Stimulated activated CD4-positive, alpha-beta T cell treated with anti-CD3 and anti-CD28 coated beads, Interleukin-4, amount 100 ng/mL, for 48 hours (primary cell): ENCODE results near the gene HDAC11.
A peak's percentile ranks its signal among the peaks of the same experiment; 100 is the strongest.

Source experiments
- DNase-seq, 2 donors: peaks; one replicate each; pipeline ENCODE4 v3.0.0-alpha.2; 2020; ENCODE audit warnings: low read depth in 2 of 2

HDAC11 gene

GRCh38 chr3:13540297-13540995 is 60.3 kb downstream of the HDAC11 start:
- DNase-seq, result no peak

DNA sequence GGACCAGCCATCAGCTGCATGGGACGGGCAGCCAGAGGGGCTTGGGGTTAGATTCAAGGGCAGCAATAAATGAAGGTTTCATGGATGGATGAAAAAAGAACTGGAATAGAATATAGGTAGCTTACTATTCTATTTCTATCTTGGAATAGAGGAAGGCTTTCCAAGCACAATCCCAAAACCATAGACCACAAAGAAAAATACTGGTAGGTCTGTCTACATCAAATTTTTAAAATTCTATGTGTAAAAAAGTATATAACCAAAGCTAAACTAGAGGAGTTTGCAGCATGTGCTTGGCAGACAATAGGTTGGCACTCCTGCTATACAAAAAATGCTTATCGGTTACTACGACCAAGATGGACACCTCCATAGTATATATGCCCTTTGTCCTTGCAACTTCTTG is 61.6 kb downstream of the HDAC11 start:
- no peak for DNase-seq

GRCh38 chr3:13542142-13542541 is 62.0 kb downstream of the HDAC11 start:
- DNase-seq, result no peak

GRCh38 chr3:13543253-13543652 is 63.1 kb downstream of the HDAC11 start:
- no peak for DNase-seq

DNA sequence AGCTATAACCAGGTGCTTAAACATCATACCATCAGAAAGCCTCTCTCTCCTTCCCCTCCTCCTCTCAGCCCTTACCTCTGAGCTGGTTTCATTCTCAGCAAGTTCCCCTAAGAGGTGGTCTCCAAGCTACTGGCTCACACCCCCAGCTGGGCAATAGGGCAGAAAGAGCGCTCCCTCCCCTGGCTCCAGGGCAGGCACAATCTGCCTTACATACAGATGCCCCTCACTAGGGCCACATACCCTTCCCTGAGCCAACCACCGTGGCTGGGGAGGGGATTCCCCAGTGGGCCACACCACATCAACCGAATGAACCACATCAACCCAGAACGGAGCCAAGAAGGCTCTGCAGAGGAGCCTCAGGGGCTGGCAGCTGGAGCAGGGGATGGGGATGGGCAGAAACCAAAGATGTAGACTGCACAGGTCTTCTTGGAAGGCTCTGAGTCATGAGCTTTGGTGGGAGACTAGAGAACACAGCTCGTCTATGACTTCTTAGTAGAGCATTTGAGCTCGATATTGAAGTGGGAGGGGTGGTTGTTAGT is 64.3 kb downstream of the HDAC11 start:
- DNase-seq, result peak; percentile 37 to 38

DNA sequence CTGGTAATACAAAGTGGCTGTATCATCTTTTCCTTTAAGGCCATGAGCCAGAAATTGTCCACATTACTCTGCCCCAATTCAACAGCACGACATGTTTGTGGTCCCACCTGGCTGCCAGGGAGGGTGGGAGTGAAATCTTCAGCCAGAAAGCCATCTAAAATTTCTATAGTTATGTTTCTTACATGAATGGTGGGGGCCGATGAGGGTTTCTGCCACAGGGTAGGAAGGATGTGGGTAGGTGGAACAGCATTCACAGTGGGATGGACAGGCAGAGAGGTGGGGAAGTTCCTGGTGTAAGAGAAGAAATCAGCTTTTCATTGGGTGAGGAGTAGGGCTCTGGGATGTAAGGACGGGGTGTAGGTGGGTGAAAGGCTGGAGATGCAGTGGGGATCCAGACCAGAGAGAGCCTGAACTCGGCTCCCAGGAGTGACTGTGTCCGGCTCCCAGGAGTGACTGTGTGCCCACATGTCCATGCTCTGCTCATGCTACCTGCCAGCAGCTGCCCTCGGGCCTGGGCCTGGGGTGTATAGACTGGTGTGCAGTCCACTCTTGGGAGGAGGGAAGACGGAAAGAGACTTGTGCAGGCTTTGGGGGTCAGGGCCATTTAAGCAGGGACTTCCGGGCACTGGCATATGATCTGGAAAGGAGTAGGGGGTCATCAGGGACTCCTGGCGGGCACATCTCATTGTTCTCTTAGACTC is 65.0 kb downstream of the HDAC11 start:
- DNase-seq, result no peak

DNA sequence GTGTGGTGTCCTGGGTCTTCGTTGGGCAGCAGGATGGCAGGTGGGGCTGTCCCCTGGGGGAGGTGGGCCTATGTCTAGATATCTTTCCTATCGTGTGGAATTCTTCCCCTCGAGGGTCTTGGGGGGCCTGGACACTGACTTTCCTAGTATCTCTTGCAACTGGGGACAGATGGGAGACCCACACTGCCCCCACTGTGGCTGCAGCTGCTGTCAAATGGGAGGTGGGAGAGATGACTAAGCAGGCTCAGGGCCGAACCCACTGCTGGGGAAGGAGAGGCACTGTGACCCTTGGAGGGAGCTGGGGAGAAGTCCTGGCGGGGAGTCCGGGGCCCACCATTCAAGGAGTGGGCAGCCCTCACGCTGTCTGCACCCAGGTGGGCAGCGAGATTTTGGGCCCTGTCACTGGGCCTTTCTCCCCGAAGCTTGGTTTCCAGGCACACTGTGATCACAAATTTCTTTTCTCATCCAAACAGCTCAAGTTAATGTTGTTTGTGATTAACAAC is 65.9 kb downstream of the HDAC11 start:
- no peak for DNase-seq

DNA sequence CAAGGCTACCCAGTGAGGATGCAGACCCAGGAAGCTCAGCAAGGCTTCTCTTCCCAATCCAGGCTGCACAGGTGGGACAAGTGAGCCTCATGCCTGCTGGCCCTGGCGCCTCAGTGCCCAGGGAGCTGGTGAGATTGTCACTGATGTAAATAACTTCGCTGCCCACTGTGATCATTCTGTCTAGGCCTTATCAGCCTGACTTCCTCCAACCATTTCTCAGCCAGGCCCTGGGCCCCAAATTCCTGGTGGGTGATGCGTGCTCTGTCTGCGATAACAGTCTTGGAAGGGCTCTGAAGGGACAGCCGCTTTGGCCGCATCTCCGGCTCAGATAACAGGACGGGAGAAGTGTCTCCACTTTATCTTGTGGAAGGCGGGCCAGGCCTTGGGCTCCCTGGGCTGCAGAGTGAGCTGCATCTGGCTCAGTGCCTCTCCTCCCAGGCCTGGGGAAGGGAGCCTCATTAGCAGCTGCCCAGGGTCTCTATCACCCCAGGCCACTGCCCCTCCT is 66.6 kb downstream of the HDAC11 start:
- DNase-seq, result no peak

- DNase-seq, result no peak
Measured at GRCh38 chr3:13547591-13548371, 67.7 kb downstream of the HDAC11 start.

GRCh38 chr3:13548696-13549622 is 68.9 kb downstream of the HDAC11 start, which contains the start of gene FBLN2:
TSS of gene FBLN2 (plus strand) at chr3:13549125. CDS start at chr3:13570356, 21,231 bp downstream.
- DNase-seq, result no peak

GRCh38 chr3:13549623-13550422 is 69.7 kb downstream of the HDAC11 start:
- DNase-seq, result no peak

- DNase-seq, result no peak
Measured at GRCh38 chr3:13550423-13550690, 70.3 kb downstream of the HDAC11 start.

- no peak for DNase-seq
Measured at GRCh38 chr3:13550791-13551360, 70.8 kb downstream of the HDAC11 start.

DNA sequence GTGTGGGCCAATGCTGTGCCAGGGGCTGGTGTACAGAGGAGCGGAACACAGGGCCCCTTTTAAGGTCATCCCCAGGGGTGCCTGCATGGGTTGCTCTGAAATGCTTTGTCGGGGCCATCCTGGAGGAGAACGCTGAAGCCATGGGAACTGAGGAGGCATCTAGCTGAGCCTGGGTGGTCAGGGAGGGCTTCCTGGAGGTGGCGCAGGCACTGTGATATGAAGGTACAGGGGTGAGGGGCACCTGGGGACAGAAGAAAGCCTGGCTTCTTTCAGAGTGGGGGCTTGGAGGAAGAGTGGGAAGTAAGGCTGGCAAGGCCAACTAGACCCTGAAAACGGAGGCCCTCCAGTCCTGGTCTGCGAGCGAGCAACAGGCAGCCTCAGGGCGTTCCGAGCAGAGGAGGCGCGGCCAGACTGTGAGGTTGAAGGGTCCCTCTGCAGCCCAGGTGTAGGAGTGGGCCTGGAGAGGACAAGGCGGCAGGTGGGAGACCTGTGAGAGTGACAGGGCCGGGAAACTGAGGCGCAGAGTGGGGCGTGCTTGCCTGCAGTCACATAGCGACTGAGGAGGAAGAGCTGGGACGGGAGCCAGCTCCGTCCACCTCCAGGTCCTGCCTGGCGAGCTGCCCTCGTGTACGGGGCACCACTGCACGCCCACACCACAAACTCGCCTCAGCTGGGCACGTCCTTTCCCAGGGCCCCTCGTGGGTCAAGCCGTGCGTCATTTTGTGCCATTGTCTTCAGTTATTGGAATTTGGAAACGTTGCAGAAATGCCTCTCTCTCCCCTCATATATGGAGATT is 72.9 kb downstream of the HDAC11 start:
- no peak for DNase-seq

GRCh38 chr3:13553686-13554085 is 73.6 kb downstream of the HDAC11 start:
- DNase-seq, result no peak

DNA sequence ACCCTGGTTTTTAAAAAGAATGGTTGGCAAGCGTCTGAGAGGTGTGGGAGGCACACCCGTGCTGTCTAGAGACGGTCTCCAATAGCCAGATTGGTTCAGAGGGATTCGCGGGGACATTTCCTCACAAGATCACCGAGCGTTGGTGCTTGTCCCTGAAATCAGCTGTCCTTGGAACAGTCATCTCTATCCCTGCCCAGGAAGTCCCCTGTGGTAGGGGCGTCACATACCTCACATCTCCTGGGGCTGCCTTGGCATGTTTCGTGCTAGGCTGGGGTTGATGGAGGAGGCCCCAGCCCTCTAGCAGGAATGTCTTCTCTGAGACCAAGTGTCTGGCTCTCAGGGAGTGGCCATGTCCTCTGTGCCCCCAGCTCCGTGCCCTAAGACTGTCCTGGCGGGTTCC is 75.6 kb downstream of the HDAC11 start:
- no peak for DNase-seq
